GM21367 (cell line): ENCODE measurements around the gene POLD1.

Experiments
- ATAC-seq: cut with Tn5 transposase; IDR thresholded peaks from one replicate; pipeline ENCODE4 v1.9.1; 2021; ENCODE audit not compliant: unreplicated experiment

The POLD1 gene

GRCh38 chr19:50365434-50366306, 18.5 kb upstream of the POLD1 start, which contains the start of gene NAPSA:
Gene NAPSA (minus strand): TSS chr19:50365639. CDS start chr19:50365621, 18 bp downstream.
- no peak for ATAC-seq

- no peak for ATAC-seq
Observed at GRCh38 chr19:50368649-50369570, 15.2 kb upstream of the POLD1 start.

- no peak for ATAC-seq
Observed at GRCh38 chr19:50371914-50372475, 12.2 kb upstream of the POLD1 start.

- peak; percentile 64 for ATAC-seq
Observed at GRCh38 chr19:50376166-50377050, 7.7 kb upstream of the POLD1 start, which contains the start of gene NR1H2. Gene NR1H2 (plus strand): TSS chr19:50376457. CDS start chr19:50377606, 1,149 bp downstream.

GRCh38 chr19:50377051-50377461, 7.1 kb upstream of the POLD1 start:
- peak; percentile 2 for ATAC-seq

GRCh38 chr19:50377517-50377916, 6.6 kb upstream of the POLD1 start:
- no peak for ATAC-seq

- no peak for ATAC-seq
Observed at GRCh38 chr19:50378169-50378862, 5.8 kb upstream of the POLD1 start.

- no peak for ATAC-seq
Observed at GRCh38 chr19:50378863-50379236, 5.3 kb upstream of the POLD1 start.

- ATAC-seq: no peak
Observed at GRCh38 chr19:50379602-50380001, 4.5 kb upstream of the POLD1 start.

GRCh38 chr19:50380137-50380536, 4.0 kb upstream of the POLD1 start:
- no peak for ATAC-seq

- ATAC-seq: no peak
Observed at GRCh38 chr19:50380751-50381151, 3.4 kb upstream of the POLD1 start.

GRCh38 chr19:50381881-50382729, 2.0 kb upstream of the POLD1 start:
- no peak for ATAC-seq

- ATAC-seq: no peak
Observed at GRCh38 chr19:50383001-50383851, 921 bp upstream of the POLD1 start.

GRCh38 chr19:50384685-50385535, 763 bp downstream of the POLD1 start:
- ATAC-seq: no peak

- ATAC-seq: no peak
Observed at GRCh38 chr19:50387176-50387867, 3.2 kb downstream of the POLD1 start.

GRCh38 chr19:50387868-50388245, 3.7 kb downstream of the POLD1 start:
- no peak for ATAC-seq
